GM19023 (cell line): ENCODE results near the gene TMEM114.

Experiments
- ATAC-seq: cut with Tn5 transposase; IDR thresholded peaks from one replicate; pipeline ENCODE4 v1.9.1; 2021; ENCODE audit warnings: mild to moderate bottlenecking, moderate library complexity; ENCODE audit not compliant: unreplicated experiment

TMEM114 gene

GRCh38 chr16:8551388-8552332 lies 38.7 kb downstream of the TMEM114 start:
- ATAC-seq: no peak

DNA sequence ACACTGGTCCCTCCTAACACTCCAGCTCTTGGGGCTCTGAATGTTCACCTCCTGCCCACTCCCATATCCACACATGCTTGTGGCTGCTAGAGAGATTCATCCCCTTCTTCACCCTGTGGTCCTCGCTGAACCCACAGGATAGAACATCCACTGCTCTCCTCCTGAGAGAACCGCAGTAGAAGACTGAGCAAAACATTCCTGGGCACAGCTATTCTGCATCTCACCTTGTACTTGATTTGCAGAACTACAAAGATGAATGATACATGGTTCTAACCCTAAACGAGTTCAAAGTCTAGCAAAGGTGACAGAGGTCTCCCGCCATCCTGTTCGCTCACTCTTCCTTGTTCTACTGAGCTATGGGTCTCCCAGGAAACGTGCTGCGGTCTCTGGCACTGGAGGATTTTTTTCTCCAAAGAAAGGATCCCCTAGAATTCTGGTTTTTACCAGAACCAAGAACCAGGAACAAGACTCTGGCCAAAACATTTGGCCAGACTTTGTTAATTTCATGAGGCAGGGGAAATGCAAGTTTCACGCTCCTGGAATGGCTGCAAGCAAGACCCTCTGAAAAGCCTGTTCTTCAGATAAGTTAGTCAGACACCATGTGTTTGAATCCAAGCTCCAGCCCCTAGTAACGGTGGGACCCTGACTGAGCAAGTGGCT lies 39.5 kb downstream of the TMEM114 start:
- no peak for ATAC-seq

GRCh38 chr16:8549843-8550412 lies 40.4 kb downstream of the TMEM114 start:
- ATAC-seq: no peak

GRCh38 chr16:8548166-8548565 lies 42.1 kb downstream of the TMEM114 start:
- no peak for ATAC-seq

GRCh38 chr16:8547762-8548161 lies 42.5 kb downstream of the TMEM114 start:
- no peak for ATAC-seq

DNA sequence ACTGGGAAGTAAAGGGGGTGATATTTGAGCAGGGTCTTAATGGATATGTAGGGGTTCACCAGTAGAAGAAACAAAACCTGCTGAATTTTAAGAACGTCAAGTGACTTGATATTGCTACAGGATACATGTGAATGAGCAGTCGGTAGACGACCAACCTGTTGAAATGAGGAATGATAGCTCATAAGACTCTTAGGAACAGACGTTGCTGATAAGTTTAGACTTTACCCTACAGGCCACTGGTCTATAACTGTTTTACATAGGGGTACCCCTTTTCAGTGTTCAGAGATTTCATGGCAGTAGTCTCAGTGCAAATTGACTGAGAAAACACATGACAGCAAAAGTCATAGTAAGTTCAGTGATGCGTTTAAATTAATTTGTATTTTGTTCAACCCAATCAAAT lies 45.9 kb downstream of the TMEM114 start:
- ATAC-seq: no peak

GRCh38 chr16:8543258-8543657 lies 47.1 kb downstream of the TMEM114 start:
- no peak for ATAC-seq

GRCh38 chr16:8542393-8542792 lies 47.9 kb downstream of the TMEM114 start:
- ATAC-seq: no peak

- ATAC-seq: no peak
Observed at GRCh38 chr16:8541868-8542267, 48.4 kb downstream of the TMEM114 start.

- ATAC-seq: no peak
Observed at GRCh38 chr16:8537691-8538342, 52.5 kb downstream of the TMEM114 start.

DNA sequence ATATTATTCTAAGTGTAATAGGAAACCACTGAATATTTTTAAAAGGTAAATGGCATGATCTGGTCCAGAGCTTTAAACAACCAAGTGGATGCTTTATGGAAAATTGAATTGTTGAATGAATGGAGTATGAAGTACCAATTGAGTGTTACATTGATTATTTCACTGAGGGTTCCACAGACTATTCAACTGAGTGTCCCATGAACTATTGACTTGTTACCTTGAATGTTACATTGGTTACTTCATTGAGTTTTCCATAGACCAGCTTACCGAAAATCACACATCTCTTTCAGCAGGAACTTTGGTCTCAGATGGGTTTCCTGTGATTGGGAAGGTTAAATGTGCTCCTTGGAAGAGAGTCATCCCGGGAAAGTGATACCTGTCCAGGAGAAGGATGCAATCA lies 56.8 kb downstream of the TMEM114 start:
- ATAC-seq: no peak

GRCh38 chr16:8530752-8531384 lies 59.4 kb downstream of the TMEM114 start:
- ATAC-seq: no peak

- ATAC-seq: no peak
Observed at GRCh38 chr16:8528471-8528870, 61.8 kb downstream of the TMEM114 start.

DNA sequence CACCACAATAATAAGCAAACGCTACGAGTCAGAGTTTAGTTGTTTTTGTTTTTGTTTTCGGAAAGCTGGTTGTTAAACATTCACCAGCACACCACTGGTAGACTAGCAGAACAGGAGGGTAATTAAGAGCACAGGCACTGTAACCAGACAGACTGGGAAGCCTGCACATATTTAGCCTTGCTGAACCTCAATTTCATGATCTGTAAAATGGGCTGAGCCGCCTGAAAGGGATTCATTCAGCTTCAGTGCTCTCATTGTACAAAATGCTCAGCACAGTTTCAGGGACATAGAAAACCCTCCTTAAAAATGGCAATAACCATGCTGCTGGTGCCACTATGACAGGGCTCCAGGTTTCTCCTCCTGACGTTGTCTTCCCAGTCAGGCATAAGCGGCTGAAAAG lies 66.4 kb downstream of the TMEM114 start:
- no peak for ATAC-seq

- no peak for ATAC-seq
Observed at GRCh38 chr16:8522757-8523156, 67.6 kb downstream of the TMEM114 start.

DNA sequence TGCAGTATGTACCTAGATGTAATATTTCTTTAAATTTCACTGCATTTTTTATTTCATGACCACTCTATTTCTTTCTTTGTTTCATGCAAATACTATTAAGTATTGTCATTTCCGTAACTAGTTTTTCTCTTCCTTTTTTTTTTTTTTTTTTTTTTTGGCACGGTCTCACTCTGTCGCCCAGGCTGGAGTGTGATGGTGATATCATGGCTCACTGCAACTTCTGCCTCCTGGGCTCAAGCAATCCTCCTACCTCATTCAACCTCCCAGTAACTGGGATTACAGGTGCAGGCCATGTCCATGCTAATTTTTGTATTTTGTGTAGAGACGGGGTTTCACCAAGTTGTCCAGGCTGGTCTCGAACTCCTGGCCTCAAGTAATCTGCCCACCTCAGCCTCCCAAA lies 70.7 kb downstream of the TMEM114 start:
- no peak for ATAC-seq
